ENCODE measurements around the gene EPN2. TPM values are rescaled to one million over a fixed set of nuclear protein-coding genes. Genes with fewer than 3 reads are reported as not detected.

EPN2 gene
- total RNA-seq, 1 experiment from 2014 or later = 73.1 TPM

DNA sequence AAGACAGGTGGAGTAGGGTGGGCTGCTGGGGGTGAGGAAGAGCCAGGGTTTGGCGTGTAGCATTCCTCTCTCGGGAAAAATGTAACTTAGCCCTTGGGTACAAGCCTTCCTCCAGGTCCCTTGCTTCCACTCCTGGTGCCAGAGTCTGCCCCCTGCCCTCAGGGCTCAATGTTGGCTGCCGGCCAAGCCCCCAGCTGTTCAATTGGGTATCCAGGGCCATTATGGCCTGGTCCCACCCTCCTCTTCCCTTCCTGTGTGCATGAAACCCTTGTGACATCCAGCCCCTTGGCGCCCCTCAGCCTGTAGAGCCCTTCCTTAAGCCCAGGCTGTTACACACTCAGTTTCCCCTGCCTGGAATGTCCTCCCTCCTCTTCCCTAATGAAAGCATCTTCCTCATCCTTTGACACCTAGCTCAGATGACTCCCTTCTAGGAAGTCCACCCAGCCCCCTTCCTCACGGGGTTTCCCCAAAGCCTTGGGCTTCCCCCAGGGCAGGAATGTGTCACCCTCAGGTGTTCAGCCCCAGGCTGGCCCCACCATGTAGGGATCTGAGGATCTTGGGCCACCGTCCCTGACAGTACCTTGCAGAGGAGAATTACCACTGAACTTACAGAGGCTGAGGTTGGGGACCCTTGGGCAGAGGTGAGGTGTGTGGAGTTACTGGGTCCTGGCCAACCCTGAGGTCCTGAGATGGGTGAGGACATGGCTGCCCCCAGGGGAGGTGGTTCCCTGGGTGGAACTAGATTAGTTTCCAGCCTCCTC, 95.4 kb downstream of the EPN2 start:
- POLR2A ChIA-PET = no interaction called here
- H3K9ac ChIP-seq (ENCODE audit: low read length) = no peak overlapping the region

More for the DNA sequence above, 95.4 kb downstream of the EPN2 start:
- Histone ChIP-seq H3K27ac (ENCODE audit: low read depth, low read length) (no peak overlapping the region), H3K4me1 (ENCODE audit: control insufficient read depth in 1 of 2, insufficient read depth in 2 of 2, low read length in 2 of 2) (peaks cover 5 to 17% of the 10 kb centered on the region in 2 experiments), H4K20me1 (ENCODE audit: insufficient read depth) (no peaks in the 10 kb centered on the region), H2AFZ (ENCODE audit: low read depth, low read length, poor library complexity, severe bottlenecking) (no peak overlapping the region), H3K9me2 (ENCODE audit: insufficient read depth) (no peaks in the 10 kb centered on the region), H3K27me3 (ENCODE audit: insufficient read depth, low read length) (no peaks in the 10 kb centered on the region), H3K9me3 (ENCODE audit: control insufficient read depth in 1 of 2, insufficient read depth in 1 of 2, low read depth in 1 of 2, low read length in 2 of 2) (no peaks in the 10 kb centered on the region), H3K36me3 (ENCODE audit: control insufficient read depth in 1 of 2, insufficient read depth in 2 of 2, low read length in 2 of 2) (peaks cover 4 to 22% of the 10 kb centered on the region in 2 experiments; a peak in 2 of 4 replicates), H3K79me2 (ENCODE audit: insufficient read depth, low read length) (no peaks in the 10 kb centered on the region), H3K4me3 (replicated peaks in 1 of 2; ENCODE audit: low read depth in 1 of 2, low read length in 2 of 2) (no peak overlapping the region), H3K4me2 (ENCODE audit: low read length) (no peak overlapping the region)
- no peak for DNase-seq (ENCODE audit: low read depth, low spot score)
- intact Hi-C loops (cut with micrococcal nuclease) = no loop called here
- no peak for ATAC-seq
- ChIA-PET CTCF (no interaction called here), RAD21 (ENCODE audit: low non-redundant PET in 1 of 2, low total read pairs in 2 of 2, uncharacterized antibody in 2 of 2, unreplicated experiment in 2 of 2) (no interaction called here)
- TF ChIP-seq POLR2AphosphoS5 (IDR thresholded peaks at IDR 0.05; ENCODE audit: low read depth, low read length) (no peak), TCF7L2 (IDR thresholded peaks at IDR 0.05; ENCODE audit: borderline replicate concordance, extremely low read depth, insufficient read depth, insufficient read length) (no peak), ELF1 (IDR thresholded peaks at IDR 0.05; ENCODE audit: borderline replicate concordance, low read depth) (no peak), SRF (IDR thresholded peaks at IDR 0.05; ENCODE audit: low read depth) (no peak), EGR1 (IDR thresholded peaks at IDR 0.05; ENCODE audit: low read depth) (no peak), SP1 (IDR thresholded peaks at IDR 0.05; ENCODE audit: low read depth) (no peak), RAD21 (IDR thresholded peaks at IDR 0.05; ENCODE audit: low read depth) (no peak), FOSL1 (IDR thresholded peaks at IDR 0.05; ENCODE audit: low read depth) (no peak), EZH2 (IDR thresholded peaks at IDR 0.05) (no peak), POLR2A (IDR thresholded peaks at IDR 0.05; ENCODE audit: borderline replicate concordance, extremely low read depth, insufficient read depth, insufficient read length) (no peak), SIN3A (IDR thresholded peaks at IDR 0.05; ENCODE audit: low read depth) (no peak), ZNF274 (IDR thresholded peaks at IDR 0.05; ENCODE audit: low read depth, low read length) (no peak), EZH2phosphoT487 (IDR thresholded peaks at IDR 0.05; ENCODE audit: borderline replicate concordance) (no peak)
- TF ChIP-seq, protein P1, sequence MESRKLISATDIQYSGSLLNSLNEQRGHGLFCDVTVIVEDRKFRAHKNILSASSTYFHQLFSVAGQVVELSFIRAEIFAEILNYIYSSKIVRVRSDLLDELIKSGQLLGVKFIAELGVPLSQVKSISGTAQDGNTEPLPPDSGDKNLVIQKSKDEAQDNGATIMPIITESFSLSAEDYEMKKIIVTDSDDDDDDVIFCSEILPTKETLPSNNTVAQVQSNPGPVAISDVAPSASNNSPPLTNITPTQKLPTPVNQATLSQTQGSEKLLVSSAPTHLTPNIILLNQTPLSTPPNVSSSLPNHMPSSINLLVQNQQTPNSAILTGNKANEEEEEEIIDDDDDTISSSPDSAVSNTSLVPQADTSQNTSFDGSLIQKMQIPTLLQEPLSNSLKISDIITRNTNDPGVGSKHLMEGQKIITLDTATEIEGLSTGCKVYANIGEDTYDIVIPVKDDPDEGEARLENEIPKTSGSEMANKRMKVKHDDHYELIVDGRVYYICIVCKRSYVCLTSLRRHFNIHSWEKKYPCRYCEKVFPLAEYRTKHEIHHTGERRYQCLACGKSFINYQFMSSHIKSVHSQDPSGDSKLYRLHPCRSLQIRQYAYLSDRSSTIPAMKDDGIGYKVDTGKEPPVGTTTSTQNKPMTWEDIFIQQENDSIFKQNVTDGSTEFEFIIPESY (IDR thresholded peaks at IDR 0.05; ENCODE audit: extremely low read depth, insufficient replicate concordance, low read length) = no peak
- TF ChIP-seq, protein P2, sequence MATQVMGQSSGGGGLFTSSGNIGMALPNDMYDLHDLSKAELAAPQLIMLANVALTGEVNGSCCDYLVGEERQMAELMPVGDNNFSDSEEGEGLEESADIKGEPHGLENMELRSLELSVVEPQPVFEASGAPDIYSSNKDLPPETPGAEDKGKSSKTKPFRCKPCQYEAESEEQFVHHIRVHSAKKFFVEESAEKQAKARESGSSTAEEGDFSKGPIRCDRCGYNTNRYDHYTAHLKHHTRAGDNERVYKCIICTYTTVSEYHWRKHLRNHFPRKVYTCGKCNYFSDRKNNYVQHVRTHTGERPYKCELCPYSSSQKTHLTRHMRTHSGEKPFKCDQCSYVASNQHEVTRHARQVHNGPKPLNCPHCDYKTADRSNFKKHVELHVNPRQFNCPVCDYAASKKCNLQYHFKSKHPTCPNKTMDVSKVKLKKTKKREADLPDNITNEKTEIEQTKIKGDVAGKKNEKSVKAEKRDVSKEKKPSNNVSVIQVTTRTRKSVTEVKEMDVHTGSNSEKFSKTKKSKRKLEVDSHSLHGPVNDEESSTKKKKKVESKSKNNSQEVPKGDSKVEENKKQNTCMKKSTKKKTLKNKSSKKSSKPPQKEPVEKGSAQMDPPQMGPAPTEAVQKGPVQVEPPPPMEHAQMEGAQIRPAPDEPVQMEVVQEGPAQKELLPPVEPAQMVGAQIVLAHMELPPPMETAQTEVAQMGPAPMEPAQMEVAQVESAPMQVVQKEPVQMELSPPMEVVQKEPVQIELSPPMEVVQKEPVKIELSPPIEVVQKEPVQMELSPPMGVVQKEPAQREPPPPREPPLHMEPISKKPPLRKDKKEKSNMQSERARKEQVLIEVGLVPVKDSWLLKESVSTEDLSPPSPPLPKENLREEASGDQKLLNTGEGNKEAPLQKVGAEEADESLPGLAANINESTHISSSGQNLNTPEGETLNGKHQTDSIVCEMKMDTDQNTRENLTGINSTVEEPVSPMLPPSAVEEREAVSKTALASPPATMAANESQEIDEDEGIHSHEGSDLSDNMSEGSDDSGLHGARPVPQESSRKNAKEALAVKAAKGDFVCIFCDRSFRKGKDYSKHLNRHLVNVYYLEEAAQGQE (IDR thresholded peaks at IDR 0.05; ENCODE audit: low read depth) = no peak
- TF ChIP-seq, protein P3, sequence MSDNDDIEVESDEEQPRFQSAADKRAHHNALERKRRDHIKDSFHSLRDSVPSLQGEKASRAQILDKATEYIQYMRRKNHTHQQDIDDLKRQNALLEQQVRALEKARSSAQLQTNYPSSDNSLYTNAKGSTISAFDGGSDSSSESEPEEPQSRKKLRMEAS (IDR thresholded peaks at IDR 0.05) = no peak
- BruUV-seq (replicated peaks) = no TSS peak
